UCSD-AML1 (cell line): ENCODE data around the gene RHNO1.

ENCODE experiments used
- DNase-seq: peaks from one replicate; lab custom pipeline; 2025; ENCODE audit not compliant: unreplicated experiment; lab: John Stamatoyannopoulos, UW

Gene RHNO1, protein sequence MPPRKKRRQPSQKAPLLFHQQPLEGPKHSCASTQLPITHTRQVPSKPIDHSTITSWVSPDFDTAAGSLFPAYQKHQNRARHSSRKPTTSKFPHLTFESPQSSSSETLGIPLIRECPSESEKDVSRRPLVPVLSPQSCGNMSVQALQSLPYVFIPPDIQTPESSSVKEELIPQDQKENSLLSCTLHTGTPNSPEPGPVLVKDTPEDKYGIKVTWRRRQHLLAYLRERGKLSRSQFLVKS

DNA sequence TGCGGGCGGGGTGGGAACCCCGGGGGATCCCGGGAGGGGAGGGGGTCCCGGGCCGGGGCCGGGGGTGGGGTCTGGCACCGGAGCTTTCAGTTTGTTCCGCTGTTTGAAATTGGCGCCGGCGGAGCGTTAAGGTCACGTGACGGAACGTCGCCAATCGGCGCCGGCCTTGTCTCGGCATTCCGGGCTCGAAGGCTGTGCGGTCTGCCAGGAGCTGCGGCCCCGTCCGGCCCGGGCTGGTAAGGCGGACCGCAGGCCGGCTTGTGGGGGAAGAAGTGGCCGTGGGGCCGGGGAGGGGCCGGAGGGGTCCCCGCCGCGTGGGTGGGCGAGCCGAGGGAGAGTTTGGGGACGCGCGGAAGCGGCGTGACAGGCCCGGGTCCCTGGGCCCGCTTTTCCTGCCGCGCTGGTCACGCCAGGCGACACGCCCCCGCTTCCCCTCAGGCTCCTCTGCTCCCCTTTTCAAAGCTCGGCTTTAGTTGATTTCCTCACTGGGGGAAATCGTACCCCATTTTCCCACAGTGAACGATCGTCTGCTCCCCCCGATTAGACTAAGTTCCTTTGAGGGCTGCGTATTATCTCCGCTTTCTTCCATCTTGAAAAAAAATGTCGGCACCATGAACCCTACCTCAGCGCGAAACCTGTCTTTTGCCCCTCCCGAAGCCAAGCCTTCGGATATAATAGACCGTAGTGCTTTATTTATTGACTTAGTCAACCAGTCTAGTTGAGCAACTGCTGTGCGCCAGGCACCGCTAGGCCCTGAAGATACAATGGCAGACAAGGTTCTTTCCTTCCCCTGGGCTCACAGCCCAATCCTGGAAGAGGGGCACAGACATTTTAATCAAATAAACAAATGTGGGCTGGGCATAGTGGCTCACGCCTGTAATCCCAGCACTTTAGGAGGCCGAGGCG lies at the start of gene RHNO1, which contains the start of gene FOXM1:
Gene RHNO1, plus strand, starts transcription at position 177 of the 906 bp plus-strand sequence. CDS start 8,144 bp downstream, outside the sequence.
Gene FOXM1, minus strand, starts transcription at position 128 of the 906 bp plus-strand sequence. CDS start 2,696 bp downstream, outside the sequence.
- DNase-seq: peak; percentile 86

DNA sequence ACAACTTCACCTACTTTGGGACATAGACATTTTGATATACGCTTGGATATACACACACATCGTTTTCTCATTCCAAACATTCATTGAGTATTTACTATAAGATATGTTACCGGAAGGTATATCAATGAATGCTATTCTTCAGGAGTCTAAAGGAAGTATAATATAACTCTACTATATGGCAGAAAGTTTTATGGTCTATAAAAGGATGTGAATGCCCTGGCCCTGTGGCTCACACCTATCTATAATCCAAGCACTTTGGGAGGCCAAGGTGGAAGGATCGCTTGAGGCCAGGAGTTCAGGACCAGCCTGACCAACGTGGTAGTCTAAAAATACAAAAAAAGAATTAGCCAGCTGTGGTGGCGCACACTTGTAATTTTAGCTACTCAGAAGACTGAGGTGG lies 47.7 kb upstream of the RHNO1 start:
- DNase-seq: no peak

DNA sequence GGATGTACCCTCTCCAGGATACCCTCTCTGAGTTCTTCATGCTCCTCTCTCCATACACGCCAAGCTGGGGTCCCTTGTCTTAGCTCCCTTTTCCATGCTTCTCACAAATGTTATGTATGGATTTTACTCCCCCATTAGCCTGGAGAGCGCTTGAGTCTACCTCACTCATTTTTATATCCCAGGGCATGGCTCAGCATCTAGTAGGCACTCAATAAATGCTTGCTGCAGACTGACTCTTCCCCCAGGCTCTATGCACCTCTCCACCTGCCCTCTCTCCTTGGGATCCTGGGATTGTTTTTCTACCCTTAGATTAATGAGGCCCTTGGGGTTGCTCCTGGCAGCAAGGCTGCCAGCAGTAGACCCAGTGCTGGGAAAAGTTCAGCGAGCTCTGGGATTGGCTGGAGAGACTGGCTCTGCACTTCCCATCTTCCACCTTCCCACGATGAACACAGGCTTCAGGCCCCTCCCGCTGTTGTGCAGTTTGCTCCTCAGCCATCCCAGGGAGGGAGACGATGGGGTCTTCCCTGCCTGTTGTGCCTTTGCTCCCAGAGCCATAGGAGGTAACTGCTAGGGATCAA lies 44.4 kb upstream of the RHNO1 start:
- no peak for DNase-seq

DNA sequence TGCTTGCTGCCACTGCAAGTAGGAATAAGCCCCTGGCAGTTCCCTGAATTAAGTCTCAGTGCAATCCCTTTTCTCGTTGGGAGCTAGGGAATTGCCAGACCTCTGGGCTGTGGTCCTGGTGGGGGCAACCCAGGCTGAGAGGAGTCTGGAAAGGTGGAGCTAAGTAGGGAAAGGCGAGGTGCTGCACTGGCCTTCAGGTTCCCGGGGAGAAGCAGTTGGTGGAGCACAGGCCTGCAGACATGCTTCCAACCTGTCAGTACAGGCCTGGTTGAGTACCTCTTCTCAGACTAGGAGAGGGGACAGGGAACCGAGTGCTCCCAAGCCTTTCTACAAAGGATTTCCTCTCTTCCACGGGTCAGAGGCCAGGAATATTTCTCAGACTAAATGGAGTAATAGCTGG lies 43.7 kb upstream of the RHNO1 start:
- no peak for DNase-seq

DNA sequence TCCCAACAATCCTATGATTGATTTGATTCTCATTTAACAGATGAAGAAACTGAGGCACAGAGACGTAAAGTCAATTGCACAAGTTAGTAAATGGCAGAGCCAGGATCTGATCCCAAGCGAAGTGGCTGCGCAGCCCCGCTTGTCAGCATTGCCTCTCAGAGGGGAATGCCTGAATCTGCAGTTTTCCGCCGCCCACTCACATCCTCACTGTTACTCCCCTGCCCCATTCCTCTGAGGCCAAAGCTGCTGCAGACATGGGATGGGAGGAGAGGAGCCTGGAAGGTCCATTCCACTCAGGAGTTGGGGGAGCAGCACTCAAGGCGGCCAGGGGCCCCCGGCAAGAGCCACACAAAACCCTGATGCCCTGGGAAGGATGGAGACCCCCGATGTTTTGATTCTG lies 43.2 kb upstream of the RHNO1 start:
- DNase-seq: no peak

DNA sequence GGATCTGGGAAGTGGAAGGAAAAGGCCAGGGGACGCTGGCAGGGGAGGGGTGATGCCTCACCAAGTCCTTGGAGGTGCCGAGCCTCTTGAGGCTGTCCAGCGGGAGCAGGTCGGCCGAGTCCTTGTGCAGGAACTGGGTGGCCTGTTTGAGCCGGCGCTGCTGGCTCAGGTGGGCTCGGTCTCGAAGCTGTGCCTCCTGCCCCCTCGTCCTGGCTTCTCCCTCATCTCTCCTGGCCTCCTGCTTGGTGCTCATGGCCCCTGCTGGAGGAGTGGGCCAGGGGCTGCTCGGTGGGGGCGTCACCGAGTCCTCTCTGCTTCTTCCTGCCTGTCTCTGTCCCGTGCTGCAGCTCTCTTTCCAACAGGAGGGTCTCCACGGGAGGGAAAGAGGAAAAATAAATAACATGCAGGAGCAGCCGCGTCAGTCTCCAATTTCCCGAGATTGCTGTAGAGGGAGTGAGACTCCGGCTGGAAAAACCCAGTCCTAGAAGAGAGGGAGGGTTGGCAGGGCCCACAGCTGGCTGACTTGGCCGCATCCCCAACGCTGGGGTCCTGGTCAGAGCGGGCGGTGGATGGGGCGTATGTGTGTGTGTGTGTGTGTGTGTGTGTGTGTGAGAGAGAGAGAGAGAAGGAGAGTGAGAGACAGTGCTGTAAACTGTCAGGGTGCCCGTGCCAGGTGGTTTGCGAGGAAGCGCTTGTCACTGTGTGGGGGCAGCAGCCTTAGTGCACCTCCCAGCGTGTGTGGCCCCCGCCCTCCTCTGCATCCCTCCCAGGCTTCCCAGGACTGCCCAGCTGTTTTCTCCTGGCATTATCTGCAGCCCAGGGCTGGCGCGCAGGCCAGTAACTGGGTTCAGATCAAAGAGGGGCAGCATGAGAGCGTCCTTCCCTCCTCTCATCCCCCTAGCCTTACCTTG lies 42.2 kb upstream of the RHNO1 start, which contains the start of gene NRIP2:
Gene NRIP2, minus strand, starts transcription at position 455 of the 911 bp plus-strand sequence. Its CDS starts 52 bp downstream, at position 403.
- no peak for DNase-seq

DNA sequence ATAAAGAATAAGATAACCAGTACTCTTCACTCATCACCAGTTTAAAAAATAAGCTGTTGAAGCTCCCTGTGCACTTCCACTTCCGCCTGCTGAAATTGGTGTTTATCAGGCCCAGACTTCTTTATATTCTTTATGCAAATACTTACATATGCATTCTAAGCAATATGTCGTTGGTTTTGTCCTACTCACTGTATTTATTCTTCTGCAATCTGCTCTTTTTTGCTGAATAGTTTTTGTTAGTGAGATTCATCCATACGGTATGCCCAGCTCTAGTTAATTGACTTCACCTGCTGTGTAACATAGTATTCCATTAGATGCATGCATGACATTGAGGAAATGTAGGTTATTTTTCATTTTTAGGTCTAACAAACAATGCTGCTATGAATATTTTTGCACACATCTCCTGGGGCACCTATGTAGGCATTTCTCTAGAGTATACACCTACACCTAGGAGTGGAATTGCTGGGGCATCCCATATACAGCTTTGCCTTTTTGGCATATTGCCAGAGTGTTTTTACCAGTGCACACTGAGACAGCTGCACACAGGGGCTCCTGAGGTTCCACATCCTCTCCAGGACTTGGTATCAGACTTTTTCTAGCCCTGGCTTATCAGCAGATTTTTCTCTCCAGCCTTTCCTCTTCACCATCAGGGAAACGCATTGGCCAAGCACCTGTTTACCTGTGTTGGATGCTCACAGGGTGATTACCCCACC lies 41.2 kb upstream of the RHNO1 start:
- DNase-seq: no peak

DNA sequence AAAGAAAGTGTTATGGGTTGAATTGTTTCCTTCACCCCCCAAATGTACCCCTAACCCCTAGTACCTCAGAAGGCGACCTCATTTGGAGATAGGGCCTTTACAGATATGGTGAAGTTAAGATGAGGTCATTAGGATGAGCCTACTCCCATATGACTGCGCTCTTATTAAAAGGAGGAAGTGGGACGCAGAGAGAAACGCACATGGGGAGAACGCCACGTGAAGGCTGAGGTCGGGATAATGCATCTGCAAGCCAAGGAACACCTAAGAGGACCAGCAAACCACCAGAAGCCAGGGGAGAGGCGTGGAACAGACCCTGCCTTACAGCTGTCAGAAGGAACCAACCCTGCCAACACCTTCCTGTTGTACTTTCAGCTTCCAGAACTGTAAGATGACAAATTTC lies 40.4 kb upstream of the RHNO1 start:
- DNase-seq: no peak

DNA sequence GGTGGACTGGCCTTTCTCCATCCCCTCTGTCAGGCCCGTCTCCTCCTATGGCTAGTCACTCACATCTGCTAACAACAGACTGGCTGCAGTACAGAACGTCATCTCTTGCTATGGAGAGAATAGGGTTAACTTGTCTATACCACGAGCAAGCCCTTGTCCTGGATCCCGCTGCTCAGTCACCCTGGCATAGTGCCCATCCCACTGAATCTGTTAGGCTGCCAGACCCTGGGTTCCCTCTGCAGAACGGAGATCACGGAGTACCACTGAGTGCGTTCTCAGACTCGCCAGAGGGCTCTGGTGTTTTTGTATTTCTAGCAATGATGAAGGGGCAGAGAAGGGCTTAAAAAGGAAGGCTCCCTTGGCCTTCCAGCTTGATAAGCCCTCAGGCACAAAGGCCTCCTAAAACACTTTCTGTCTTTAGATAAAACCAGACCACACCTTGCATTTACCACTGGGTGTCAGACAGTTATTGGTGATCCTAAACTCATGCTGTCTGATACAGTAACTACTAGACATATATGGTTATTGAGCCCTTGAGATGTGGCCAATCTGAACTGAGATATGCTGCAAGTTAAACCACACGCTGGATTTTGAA lies 35.9 kb upstream of the RHNO1 start:
- no peak for DNase-seq

DNA sequence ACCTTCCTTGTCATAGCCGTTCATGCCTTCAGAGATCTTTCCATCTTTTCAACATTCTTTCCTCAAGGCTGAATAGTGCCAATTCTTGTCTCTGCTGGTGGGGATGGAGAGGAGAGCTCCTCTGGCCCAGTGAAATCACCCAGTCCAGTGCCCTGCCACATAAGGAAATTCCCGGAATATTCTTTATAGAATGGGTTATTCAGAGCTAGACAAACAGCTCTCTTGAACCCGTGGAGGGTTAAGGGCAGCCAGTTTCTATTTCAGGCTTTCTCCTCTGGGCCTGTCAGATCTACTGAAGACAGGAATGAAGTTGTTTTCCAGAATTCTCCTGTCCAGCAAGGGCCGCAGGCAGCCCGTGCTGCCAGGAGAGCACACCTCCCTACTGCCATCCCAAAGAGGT lies 34.1 kb upstream of the RHNO1 start:
- no peak for DNase-seq

DNA sequence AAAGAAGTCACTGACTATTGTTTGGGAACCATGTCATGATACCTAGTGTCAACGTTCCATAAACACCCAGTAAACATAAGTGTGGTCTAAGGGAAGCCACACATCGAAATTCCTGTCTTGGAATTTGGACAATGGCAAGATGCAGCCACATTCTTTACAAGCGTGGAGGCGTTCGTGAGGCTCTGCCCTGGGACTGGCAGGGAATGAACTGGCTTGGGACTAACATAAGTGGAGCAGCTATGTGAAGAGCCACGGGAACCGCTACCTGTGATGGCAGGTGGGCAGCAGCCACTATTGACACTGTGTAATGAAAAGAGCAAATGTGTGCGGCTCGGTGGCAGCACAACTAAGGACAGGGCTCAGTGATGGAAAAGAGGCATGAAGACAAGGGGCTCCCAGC lies 32.2 kb upstream of the RHNO1 start:
- no peak for DNase-seq

DNA sequence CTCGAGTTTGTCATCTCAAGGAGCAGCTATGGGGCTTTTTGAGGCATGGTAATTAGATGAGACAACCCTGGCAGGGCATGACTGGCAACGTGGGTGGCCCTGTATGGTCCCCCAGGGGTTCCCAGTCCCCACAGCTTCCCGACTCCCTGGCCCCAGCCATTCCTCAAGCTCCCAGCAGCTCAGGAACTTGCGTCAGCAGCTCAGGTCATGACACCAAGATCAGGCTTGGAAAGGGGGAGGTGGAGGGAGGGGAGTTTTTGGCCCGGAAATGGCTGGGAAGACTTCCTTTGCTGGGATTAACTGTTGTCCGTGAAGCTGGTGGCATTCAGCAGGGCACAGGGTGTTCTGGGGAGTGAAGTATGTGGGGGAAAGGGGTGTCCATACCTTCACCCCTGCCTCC lies 31.7 kb upstream of the RHNO1 start:
- peak; percentile 18 for DNase-seq

DNA sequence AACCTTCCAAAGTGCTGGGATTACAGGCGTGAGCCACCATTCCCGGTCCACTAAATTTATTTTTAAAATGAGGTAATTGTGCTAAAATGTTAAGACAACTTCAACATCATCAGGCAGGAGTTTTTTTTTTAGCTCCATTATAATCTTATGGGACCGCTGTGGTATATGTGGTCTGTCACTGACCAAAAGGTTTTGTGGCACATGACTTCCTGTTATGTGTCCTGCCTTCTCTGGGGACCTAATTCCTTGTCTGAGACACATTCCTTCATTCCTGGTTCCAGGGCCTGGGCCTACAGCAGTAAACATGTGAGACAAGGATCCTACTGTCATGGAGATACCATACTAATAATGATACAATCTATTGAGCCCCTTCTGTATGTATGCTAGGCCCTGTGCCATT lies 25.1 kb upstream of the RHNO1 start:
- no peak for DNase-seq

DNA sequence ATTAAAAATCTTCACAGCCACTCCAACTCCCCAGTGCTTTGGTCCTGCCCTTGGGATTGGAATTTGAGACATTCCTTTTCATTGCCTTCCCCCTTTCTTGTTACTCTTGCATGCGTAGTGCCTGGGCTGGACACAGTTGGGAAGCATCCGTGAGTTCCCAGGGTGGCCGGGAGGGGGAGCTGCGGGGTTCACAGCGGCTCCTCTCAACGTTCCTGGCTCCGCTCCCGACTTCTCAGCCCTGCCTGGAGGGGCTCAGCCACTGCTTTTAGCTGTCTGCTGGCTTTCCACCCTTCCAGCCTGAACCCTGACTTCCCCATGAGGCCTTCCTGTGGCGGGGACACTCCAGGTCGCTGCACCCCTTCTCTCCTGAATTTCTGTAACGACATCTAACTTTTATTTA lies 23.4 kb upstream of the RHNO1 start:
- peak; percentile 35 for DNase-seq

DNA sequence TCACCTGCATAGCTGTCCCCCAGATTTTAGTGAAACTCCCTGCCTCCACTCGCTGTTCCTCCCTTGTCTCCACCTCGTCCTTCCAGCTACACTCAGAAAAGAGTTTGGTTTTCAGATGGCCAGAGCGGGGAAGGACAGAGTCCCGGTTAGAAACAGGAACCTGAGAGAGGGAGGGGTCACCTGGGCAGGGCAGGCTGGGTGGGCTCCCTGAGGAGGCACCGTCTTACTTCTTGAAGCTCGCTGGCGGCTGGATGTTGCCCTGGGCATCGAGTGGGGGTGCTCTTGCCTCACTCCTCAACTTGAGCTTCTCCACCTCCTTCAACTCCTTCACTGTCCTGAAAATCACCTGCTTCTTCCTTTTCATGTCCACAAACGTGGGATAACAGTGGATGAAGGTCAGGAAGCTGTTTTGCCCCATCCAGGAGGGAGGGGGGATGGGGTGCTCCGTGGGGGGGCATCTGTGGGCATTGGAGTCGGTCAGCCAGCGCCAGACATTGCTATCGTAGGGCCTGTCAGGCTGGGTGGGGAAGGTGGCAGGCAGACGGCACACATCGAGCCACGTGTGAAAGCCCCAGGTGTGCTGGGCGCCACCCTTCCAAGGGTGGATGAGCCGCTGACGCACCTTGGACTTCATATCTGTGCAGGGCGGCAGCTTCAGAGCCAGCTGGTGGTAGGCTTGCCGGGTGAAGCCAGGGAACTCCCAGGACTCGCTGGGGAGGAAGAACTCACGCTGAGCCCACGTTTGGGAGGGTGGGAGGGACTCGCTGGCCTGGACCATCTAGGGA lies 22.2 kb upstream of the RHNO1 start:
- DNase-seq: no peak

DNA sequence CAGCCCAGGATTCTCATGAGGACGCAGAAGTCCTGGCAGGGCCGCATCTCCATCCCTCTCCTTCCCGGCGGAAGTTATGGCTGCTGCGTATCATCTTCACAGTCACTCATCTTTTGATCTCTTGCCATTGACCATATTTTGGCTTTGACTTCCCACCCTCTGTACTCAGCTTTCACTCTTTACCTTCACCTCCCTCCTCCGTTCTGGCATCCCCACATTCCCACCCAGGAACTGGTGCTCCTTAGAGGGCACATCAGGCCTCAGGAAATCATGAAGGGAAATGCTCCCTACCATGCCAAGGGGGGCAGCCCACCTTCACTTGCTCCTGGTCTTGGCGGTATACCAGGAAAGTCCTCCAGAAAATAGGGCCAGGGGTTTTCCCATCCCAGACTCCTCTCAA lies 21.5 kb upstream of the RHNO1 start:
- no peak for DNase-seq

DNA sequence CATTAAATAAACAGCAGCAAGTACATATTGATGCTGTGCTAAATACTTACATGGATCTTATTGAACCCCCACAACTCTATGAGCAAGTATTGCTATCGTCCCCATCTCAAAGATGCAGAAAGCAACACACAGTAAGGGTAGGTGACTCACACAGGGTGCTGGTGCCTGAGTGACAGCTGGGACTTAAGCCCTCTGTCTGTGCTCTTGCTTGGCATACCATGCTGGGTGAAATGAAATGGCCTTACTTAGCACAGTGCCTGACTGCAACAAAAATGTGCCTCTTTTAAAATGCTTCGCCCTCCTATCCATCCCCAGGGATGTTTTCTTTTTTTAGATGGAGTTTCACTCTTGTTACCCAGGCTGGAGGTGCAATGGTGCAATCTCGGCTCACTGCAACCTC lies 21.0 kb upstream of the RHNO1 start:
- no peak for DNase-seq

DNA sequence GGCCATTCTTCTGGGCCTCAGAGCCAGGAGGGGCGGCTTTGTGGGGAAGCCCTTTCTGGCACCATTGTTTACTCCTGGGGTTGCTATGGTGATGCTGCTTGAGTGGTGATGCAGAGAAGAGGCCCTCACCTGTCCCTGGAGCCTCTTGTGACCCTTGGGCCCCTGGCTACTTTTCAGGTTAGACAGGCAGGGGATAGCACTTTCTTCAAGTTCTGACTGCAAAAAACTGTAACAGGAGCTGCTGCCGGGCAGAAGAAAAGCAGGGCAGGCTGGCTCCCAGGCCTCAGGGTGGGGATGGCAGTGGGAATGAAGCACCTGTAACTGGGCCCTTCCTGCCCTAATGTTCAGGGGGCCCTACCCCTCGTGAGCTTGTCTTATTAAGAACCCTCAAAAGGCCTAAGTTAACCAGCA lies 20.0 kb upstream of the RHNO1 start, which contains the start of gene TEX52:
Gene TEX52, minus strand, starts transcription at position 19 of the 411 bp plus-strand sequence. Its CDS starts 13 bp downstream, at position 6.
- DNase-seq: no peak

DNA sequence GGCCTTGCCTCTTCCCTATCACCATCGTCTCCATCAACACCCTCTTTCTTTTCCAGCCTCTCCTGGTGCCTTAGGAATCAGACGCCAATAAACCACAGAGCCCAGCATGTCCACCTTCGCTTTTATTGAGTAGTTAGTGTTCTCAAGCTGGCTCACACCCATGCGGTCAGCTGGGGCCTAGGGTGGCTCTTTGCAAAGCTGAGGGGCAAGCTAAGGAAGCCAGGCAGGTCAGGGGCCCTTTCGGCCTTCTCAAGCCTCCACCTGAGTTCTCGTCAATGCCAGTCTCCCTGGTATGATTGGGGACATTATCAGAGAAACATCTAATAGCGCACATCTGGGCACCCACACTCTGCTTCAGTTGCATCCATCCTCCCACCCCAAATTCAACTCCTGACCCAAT lies 19.4 kb upstream of the RHNO1 start:
- DNase-seq: no peak
